SHP77 treated with DMSO at 0.1 percent for 48 hours (cell line): ENCODE data around the gene RNF123.

Experiments
- DNase-seq: peaks from one replicate; lab custom pipeline; 2025; lab: John Stamatoyannopoulos, UW

Gene RNF123

GRCh38 chr3:49750056-49750455, 60.7 kb downstream of the RNF123 start:
- no peak for DNase-seq

- DNase-seq = no peak
Measured at GRCh38 chr3:49751501-49751900, 62.1 kb downstream of the RNF123 start.

GRCh38 chr3:49754536-49754935, 65.2 kb downstream of the RNF123 start:
- no peak for DNase-seq

- DNase-seq = no peak
Measured at GRCh38 chr3:49756036-49756435, 66.7 kb downstream of the RNF123 start.

GRCh38 chr3:49757197-49757596, 67.8 kb downstream of the RNF123 start:
- no peak for DNase-seq

GRCh38 chr3:49759226-49759625, 69.9 kb downstream of the RNF123 start:
- no peak for DNase-seq

GRCh38 chr3:49761661-49762060, 72.3 kb downstream of the RNF123 start:
- DNase-seq = no peak

GRCh38 chr3:49763981-49764380, 74.6 kb downstream of the RNF123 start:
- DNase-seq = no peak

GRCh38 chr3:49769286-49769915, 80.0 kb downstream of the RNF123 start:
- no peak for DNase-seq

GRCh38 chr3:49769926-49770325, 80.6 kb downstream of the RNF123 start:
- no peak for DNase-seq
